Activated CD4-positive, alpha-beta T cell treated with anti-CD3 and anti-CD28 coated beads, Interleukin-2, amount 10 ng/mL, durations not matched to agents 7 days and 5 days (primary cell): ENCODE results near the gene FREM3. TPM values are rescaled to one million over a fixed set of nuclear protein-coding genes. Genes with fewer than 3 reads are reported as not detected.
"Not testable (repeated sequence)": the region's sequence is repeated elsewhere in the genome, so short reads cannot be mapped to it uniquely, and the experiment has no call there.

ENCODE experiments used
- CTCF ChIA-PET: fragments of 350-600 bp; sonication (Branson Sonifier 250); formaldehyde crosslinking; loops from one replicate; lab custom pipeline; 2021; ENCODE audit warnings: antibody characterized with exemption; lab: Charles Lee
- POLR2A ChIA-PET: fragments of 350-600 bp; sonication (Branson Sonifier 250); formaldehyde crosslinking; loops from one replicate; lab custom pipeline; 2021; ENCODE audit warnings: antibody characterized with exemption; lab: Charles Lee
- DNase-seq: peaks from one replicate; pipeline ENCODE4 v3.0.0-alpha.2; 2020
- H3K27ac Mint-ChIP-seq: one replicate; pipeline ENCODE4 v1.8.0; 2021; ENCODE audit warnings: mild to moderate bottlenecking, moderate library complexity, mixed read lengths
- H3K27me3 Mint-ChIP-seq: one replicate; pipeline ENCODE4 v1.8.0; 2021; ENCODE audit warnings: mixed read lengths
- H3K36me3 Mint-ChIP-seq: one replicate; pipeline ENCODE4 v1.8.0; 2021; ENCODE audit warnings: low read depth, mixed read lengths
- H3K4me1 Mint-ChIP-seq: one replicate; pipeline ENCODE4 v1.8.0; 2021; ENCODE audit warnings: mixed read lengths
- H3K4me3 Mint-ChIP-seq: one replicate; pipeline ENCODE4 v1.8.0; 2021; ENCODE audit warnings: mild to moderate bottlenecking, moderate library complexity, mixed read lengths
- H3K9me3 Mint-ChIP-seq: one replicate; pipeline ENCODE4 v1.8.0; 2021; ENCODE audit warnings: mixed read lengths
- total RNA-seq, 2 experiments: library from RNA; stranded (reverse); gene quantifications; one replicate each; pipeline ENCODE4 v1.2.3, GENCODE V29; 2021

Gene FREM3
- total RNA-seq, 2 experiments from 2014 or later: not detected

DNA sequence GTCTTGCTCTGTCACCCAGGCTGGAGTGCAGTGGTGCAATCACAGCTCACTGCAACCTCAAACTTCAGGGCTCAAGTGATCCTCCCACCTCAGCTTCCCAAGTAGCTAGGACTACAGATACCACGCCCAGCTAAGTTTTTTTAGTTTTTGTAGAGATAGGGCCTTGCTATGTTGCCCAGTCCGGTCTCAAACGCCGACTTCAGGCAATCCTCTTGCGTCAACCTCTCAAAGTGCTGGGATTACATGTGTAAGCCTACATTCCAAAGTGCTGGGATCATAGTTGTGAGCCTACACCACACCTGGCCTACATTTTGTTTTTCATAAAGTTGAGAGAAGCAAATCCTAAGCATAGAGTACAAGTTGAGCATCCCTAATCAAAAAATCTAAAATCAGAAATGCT is 144.8 kb downstream of the FREM3 start:
- ChIA-PET CTCF (interaction anchor here (1.2 kb wide), 1 partner anchor 55 kb away, joined by 3 read pairs; no protein-coding TSS in a partner anchor), POLR2A (no interaction called here)
- peaks cover 29% of the 10 kb centered on the region for H3K36me3 Mint-ChIP-seq
- H3K4me1 Mint-ChIP-seq: peaks cover 16% of the 10 kb centered on the region
- H3K27me3 Mint-ChIP-seq: no peaks in the 10 kb centered on the region
- H3K27ac Mint-ChIP-seq: no peak overlapping the region
- no peak for DNase-seq
- H3K4me3 Mint-ChIP-seq: no peak overlapping the region
- no peaks in the 10 kb centered on the region for H3K9me3 Mint-ChIP-seq

DNA sequence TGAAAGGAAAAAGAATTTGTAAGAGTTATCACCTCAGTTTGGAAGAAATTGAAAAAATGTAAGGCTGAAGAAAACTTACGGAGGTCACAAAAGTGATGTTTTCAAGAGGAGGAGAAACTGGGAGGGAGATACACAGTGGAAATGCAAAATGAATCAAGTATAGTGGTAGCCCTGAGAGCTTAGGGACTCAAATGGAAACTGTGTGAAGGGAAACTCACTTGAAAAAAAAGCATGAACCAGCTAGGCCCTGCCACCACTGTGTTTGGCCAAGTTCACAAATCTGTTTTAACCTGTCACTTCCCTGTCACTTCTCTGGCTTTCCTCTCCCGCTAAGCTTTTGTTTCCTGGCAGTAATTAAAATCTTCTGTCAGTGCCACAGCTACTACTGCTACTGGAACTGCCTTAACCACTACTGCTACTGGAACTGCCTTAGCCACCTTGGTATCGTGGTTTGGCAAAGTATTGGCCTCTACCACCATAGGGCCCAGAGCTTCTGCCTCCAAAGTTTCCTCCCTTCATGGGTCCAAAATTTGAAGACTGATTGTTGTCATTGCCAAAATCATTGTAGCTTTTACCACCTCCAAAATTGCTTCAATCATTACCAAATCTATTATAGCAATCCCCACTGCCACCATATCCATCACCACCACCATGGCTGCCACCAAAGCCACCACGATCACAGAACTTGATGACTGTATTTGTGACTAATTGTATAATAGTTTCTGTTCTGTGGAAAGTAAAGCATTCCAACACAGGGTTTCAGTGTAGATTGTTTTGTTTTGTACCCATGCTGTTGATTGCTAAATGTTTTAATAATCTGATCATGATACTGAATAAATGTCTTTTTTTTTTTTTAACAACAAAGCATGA is 145.5 kb downstream of the FREM3 start:
- H3K36me3 Mint-ChIP-seq: peaks cover 34% of the 10 kb centered on the region

DNA sequence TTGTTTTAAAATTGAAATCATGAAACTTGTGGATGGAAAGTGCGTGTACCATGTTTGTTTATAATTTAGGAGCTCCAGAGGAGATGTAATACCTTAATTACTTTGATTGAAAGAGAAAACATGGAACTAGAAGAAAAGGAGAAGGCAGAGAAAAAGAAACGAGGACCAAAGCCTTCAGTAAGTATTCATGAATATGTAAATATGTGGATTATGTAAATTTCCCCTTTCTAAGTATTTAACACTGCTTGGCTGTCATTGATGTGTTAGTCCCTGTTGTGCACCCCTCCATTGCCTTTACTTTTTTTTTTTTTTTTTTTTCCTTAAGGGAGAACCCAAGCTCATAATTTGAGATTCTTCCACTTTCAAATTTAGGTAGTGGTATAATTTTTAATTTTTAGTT is 150.5 kb downstream of the FREM3 start:
- no peak overlapping the region for H3K4me3 Mint-ChIP-seq
- H3K27me3 Mint-ChIP-seq: no peaks in the 10 kb centered on the region
- no peak for DNase-seq
- CTCF ChIA-PET: interaction anchor here (0.6 kb wide), 1 partner anchor 77 kb away, joined by 3 read pairs; no protein-coding TSS in a partner anchor
- no peaks in the 10 kb centered on the region for H3K4me1 Mint-ChIP-seq
- no peaks in the 10 kb centered on the region for H3K9me3 Mint-ChIP-seq
- no peak overlapping the region for H3K27ac Mint-ChIP-seq
- POLR2A ChIA-PET: no interaction called here
- H3K36me3 Mint-ChIP-seq: peaks cover 64% of the 10 kb centered on the region

More for the DNA sequence above, 145.5 kb downstream of the FREM3 start:
- H3K27me3 Mint-ChIP-seq: no peaks in the 10 kb centered on the region
- ChIA-PET CTCF (interaction anchor here (1.2 kb wide), 1 partner anchor 56 kb away, joined by 3 read pairs; no protein-coding TSS in a partner anchor), POLR2A (no interaction called here)
- no peak overlapping the region for H3K27ac Mint-ChIP-seq
- no peaks in the 10 kb centered on the region for H3K9me3 Mint-ChIP-seq
- H3K4me1 Mint-ChIP-seq: peaks cover 13% of the 10 kb centered on the region
- no peak overlapping the region for H3K4me3 Mint-ChIP-seq
- DNase-seq: no peak

DNA sequence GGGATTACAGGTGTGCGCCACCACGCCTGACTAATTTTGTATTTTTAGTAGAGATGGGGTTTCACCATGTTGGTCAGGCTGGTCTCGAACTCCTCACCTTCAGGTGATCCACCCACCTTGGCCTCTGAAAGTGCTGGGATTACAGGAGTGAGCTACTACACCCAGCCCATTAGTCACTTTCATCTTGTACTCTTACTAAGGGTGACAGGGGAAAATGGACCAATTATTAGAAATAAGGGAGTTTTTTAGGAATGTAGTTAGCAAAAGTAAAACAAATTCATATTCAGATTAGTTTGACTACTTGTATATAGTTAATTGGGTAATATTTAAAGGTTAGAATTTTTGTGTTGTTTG is 160.8 kb downstream of the FREM3 start:
- POLR2A ChIA-PET: no interaction called here
- H3K36me3 Mint-ChIP-seq: peaks cover 67% of the 10 kb centered on the region

DNA sequence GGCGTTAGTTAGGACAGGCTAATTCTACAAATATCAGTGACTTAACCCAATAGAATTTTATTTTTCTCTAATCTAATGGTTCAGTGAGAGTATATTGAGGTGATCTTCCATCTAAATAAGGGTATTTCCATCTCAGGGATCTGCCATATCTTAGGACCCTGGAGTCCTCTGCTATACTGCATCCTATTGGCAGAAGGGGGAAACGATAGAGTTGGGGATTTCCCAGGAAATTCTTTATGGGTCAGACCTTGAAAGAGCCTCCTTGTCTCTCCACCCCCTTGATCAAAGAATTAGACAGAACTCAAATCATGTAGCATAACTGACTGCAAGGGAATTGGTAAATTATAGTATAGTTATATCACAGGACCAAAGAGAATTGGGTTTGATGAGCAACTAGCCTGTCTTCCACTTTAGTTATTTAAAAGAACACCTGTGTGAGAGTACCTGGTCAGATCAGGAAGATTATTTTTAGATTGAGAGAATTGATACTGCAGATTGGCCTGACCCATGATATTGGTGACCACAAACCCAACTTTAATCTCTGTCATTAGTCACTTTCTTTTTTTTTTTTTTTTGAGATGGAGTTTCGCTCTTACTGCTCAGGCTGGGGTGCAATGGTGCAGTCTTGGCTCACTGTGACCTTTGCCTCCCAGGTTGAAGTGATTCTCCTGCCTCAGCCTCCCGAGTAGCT is 161.4 kb downstream of the FREM3 start:
- ChIA-PET CTCF (no interaction called here), POLR2A (no interaction called here)
- Mint-ChIP-seq H3K4me1 (peaks cover 5% of the 10 kb centered on the region), H3K9me3 (no peaks in the 10 kb centered on the region), H3K27ac (no peak overlapping the region), H3K27me3 (no peaks in the 10 kb centered on the region), H3K36me3 (peaks cover 66% of the 10 kb centered on the region), H3K4me3 (no peak overlapping the region)
- DNase-seq: no peak

More for the DNA sequence above, 160.8 kb downstream of the FREM3 start:
- no peaks in the 10 kb centered on the region for H3K9me3 Mint-ChIP-seq
- no peak overlapping the region for H3K27ac Mint-ChIP-seq
- CTCF ChIA-PET: no interaction called here
- H3K4me1 Mint-ChIP-seq: peaks cover 5% of the 10 kb centered on the region
- no peaks in the 10 kb centered on the region for H3K27me3 Mint-ChIP-seq
- DNase-seq: no peak
- no peak overlapping the region for H3K4me3 Mint-ChIP-seq

DNA sequence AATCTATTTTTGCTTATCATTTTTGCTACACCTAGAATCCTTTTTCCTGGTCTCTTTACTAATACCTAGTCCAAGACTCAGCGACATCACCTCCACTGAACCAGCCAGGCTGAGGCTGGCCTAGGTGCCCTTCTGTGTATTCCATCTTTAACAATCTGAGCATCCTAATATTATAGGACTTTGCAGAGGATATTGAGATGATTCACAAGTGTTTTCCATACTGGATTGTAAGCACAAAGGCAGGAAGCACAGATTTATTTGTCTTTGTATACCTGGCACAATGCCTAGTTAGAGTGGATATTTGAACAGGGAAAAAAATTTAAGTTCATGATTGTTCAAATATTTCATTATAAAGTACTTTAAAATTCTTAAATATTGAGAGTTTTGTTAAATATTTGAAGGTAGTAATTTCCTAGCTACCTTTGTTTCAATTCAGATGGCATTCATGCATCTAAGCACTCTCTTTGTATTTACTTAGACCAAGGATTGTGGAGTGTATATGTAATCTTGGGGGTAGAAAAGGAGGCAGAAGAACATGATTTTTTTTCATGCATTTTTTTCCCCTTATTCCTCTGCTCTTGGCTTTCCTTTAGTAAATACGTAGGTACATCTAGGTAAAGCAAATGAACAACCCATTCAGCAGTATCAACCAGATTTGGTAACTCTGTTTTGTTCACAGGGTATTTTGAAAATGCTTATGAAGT is 168.5 kb downstream of the FREM3 start:
- H3K27ac Mint-ChIP-seq: no peak overlapping the region
- no peaks in the 10 kb centered on the region for H3K9me3 Mint-ChIP-seq
- H3K4me1 Mint-ChIP-seq: no peaks in the 10 kb centered on the region
- no peak overlapping the region for H3K4me3 Mint-ChIP-seq
- ChIA-PET POLR2A (no interaction called here), CTCF (interaction anchor here (1.3 kb wide), 1 partner anchor 27 kb away, joined by 5 read pairs; no protein-coding TSS in a partner anchor)
- no peaks in the 10 kb centered on the region for H3K27me3 Mint-ChIP-seq
- DNase-seq: no peak
- H3K36me3 Mint-ChIP-seq: peaks cover 55% of the 10 kb centered on the region

DNA sequence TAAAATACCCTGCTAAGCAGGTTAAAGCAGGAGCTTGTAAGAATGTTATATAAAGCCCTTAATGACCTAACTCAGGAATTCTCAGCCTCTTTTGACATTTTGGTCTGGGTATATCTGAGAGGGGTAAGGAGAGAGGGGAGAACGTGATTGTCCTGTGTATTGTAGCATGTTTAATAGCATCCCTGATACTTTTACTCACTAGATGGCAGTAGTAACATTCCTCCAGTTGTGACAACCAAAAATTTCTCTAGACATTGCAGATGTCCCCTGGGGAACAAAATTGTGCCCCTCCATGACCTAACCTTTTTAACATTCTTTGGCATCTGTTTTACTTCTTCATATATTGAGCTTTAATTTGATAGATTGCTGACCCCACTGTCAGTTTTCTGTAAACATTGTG is 169.1 kb downstream of the FREM3 start:
- no peak for DNase-seq
- Mint-ChIP-seq H3K4me3 (no peak overlapping the region), H3K36me3 (peaks cover 54% of the 10 kb centered on the region), H3K4me1 (no peaks in the 10 kb centered on the region), H3K27ac (no peak overlapping the region), H3K9me3 (no peaks in the 10 kb centered on the region), H3K27me3 (no peaks in the 10 kb centered on the region)
- CTCF ChIA-PET: interaction anchor here (1.3 kb wide), 1 partner anchor 28 kb away, joined by 5 read pairs; no protein-coding TSS in a partner anchor
- POLR2A ChIA-PET: no interaction called here

DNA sequence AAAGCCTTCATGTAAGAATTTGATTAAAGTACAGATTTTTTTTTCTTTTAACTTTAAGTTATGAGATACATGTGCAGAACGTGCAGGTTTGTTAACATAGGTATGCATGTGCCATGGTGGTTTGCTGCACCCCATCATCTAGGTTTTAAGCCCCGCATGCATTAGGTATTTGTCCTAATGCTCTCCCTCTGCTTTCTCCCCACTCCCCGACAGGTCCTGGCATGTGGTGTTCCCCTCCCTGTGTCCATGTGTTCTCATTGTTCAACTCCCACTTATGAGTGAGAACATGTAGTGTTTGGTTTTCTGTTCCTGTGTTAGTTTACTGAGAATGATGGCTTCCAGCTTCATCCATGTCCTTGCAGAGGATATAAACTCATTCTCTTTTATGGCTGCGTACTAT is 172.4 kb downstream of the FREM3 start:
- H3K4me1 Mint-ChIP-seq, H3K4me3 Mint-ChIP-seq, H3K27me3 Mint-ChIP-seq, H3K9me3 Mint-ChIP-seq, POLR2A ChIA-PET, DNase-seq, H3K27ac Mint-ChIP-seq: not testable (repeated sequence)
- CTCF ChIA-PET: interaction anchor here (1.7 kb wide), 1 partner anchor 14 kb away, joined by 5 read pairs; no protein-coding TSS in a partner anchor
- peaks cover 48% of the 10 kb centered on the region for H3K36me3 Mint-ChIP-seq

Other genes starting within 250 kb of the FREM3 start
- gene SMARCA5, start 187.0 kb downstream of the FREM3 start, total RNA-seq: 10 to 100 TPM; 44.3 to 48.2 TPM
- not detected for gene GYPE, start 204.9 kb upstream of the FREM3 start, total RNA-seq